ENCODE results near the gene INSC.

The INSC gene

GRCh38 chr11:15117751-15118150, 3.0 kb downstream of the INSC start:
- no peak for TF ChIP-seq EGR1 (IDR thresholded peaks at IDR 0.05)
- no peak for TF ChIP-seq TEAD4 (IDR thresholded peaks at IDR 0.05)
- no peak for TF ChIP-seq YY1 (IDR thresholded peaks at IDR 0.05; ENCODE audit: low read depth)
- no peak for TF ChIP-seq CREB1 (IDR thresholded peaks at IDR 0.05; ENCODE audit: low read depth)
- no peak for TF ChIP-seq ZBTB7A (IDR thresholded peaks at IDR 0.05; ENCODE audit: low read depth)
- TF ChIP-seq USF1 (IDR thresholded peaks at IDR 0.05), result no peak
- TF ChIP-seq MAX (IDR thresholded peaks at IDR 0.05), result no peak
- TF ChIP-seq FOXM1 (IDR thresholded peaks at IDR 0.05; ENCODE audit: borderline replicate concordance, low read depth), result no peak
- no peak for TF ChIP-seq CEBPB (IDR thresholded peaks at IDR 0.05)

- no peak for TF ChIP-seq TCF12 (IDR thresholded peaks at IDR 0.05; ENCODE audit: low read depth)
- TF ChIP-seq CEBPB (IDR thresholded peaks at IDR 0.05), result no peak
- TF ChIP-seq RAD21 (IDR thresholded peaks at IDR 0.05; ENCODE audit: low read depth), result no peak
- no peak for TF ChIP-seq EP300 (IDR thresholded peaks at IDR 0.05; ENCODE audit: borderline replicate concordance)
- TF ChIP-seq NFIC (IDR thresholded peaks at IDR 0.05), result no peak
- TF ChIP-seq, protein P1, sequence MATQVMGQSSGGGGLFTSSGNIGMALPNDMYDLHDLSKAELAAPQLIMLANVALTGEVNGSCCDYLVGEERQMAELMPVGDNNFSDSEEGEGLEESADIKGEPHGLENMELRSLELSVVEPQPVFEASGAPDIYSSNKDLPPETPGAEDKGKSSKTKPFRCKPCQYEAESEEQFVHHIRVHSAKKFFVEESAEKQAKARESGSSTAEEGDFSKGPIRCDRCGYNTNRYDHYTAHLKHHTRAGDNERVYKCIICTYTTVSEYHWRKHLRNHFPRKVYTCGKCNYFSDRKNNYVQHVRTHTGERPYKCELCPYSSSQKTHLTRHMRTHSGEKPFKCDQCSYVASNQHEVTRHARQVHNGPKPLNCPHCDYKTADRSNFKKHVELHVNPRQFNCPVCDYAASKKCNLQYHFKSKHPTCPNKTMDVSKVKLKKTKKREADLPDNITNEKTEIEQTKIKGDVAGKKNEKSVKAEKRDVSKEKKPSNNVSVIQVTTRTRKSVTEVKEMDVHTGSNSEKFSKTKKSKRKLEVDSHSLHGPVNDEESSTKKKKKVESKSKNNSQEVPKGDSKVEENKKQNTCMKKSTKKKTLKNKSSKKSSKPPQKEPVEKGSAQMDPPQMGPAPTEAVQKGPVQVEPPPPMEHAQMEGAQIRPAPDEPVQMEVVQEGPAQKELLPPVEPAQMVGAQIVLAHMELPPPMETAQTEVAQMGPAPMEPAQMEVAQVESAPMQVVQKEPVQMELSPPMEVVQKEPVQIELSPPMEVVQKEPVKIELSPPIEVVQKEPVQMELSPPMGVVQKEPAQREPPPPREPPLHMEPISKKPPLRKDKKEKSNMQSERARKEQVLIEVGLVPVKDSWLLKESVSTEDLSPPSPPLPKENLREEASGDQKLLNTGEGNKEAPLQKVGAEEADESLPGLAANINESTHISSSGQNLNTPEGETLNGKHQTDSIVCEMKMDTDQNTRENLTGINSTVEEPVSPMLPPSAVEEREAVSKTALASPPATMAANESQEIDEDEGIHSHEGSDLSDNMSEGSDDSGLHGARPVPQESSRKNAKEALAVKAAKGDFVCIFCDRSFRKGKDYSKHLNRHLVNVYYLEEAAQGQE (IDR thresholded peaks at IDR 0.05; ENCODE audit: low read depth), result no peak
- TF ChIP-seq TEAD4 (IDR thresholded peaks at IDR 0.05), result no peak
- TF ChIP-seq USF1 (IDR thresholded peaks at IDR 0.05), result no peak
- TF ChIP-seq CREB1 (IDR thresholded peaks at IDR 0.05; ENCODE audit: low read depth), result no peak
- TF ChIP-seq MAX (IDR thresholded peaks at IDR 0.05), result no peak
- no peak for TF ChIP-seq YY1 (IDR thresholded peaks at IDR 0.05; ENCODE audit: low read depth)
- TF ChIP-seq TAF1 (IDR thresholded peaks at IDR 0.05; ENCODE audit: low read depth), result no peak
- TF ChIP-seq FOXM1 (IDR thresholded peaks at IDR 0.05; ENCODE audit: borderline replicate concordance, low read depth), result no peak
- TF ChIP-seq ZBTB7A (IDR thresholded peaks at IDR 0.05; ENCODE audit: low read depth), result no peak
- TF ChIP-seq EGR1 (IDR thresholded peaks at IDR 0.05), result no peak
These were observed 3.7 kb downstream of the INSC start for GRCh38 chr11:15118431-15118830.

- TF ChIP-seq EP300 (IDR thresholded peaks at IDR 0.05; ENCODE audit: borderline replicate concordance) (no peak), TAF1 (IDR thresholded peaks at IDR 0.05; ENCODE audit: low read depth) (no peak), ZBTB7A (IDR thresholded peaks at IDR 0.05; ENCODE audit: low read depth) (no peak), TEAD4 (IDR thresholded peaks at IDR 0.05) (no peak), FOXM1 (IDR thresholded peaks at IDR 0.05; ENCODE audit: borderline replicate concordance, low read depth) (no peak), NFIC (IDR thresholded peaks at IDR 0.05) (no peak), YY1 (IDR thresholded peaks at IDR 0.05; ENCODE audit: low read depth) (no peak), CEBPB (IDR thresholded peaks at IDR 0.05) (no peak), RAD21 (IDR thresholded peaks at IDR 0.05; ENCODE audit: low read depth) (no peak), MAX (IDR thresholded peaks at IDR 0.05) (no peak), CREB1 (IDR thresholded peaks at IDR 0.05; ENCODE audit: low read depth) (no peak), TCF12 (IDR thresholded peaks at IDR 0.05; ENCODE audit: low read depth) (no peak), USF1 (IDR thresholded peaks at IDR 0.05) (no peak)
- TF ChIP-seq, protein P1 (IDR thresholded peaks at IDR 0.05; ENCODE audit: low read depth), result no peak
These were observed 4.6 kb downstream of the INSC start for GRCh38 chr11:15119352-15119751.

DNA sequence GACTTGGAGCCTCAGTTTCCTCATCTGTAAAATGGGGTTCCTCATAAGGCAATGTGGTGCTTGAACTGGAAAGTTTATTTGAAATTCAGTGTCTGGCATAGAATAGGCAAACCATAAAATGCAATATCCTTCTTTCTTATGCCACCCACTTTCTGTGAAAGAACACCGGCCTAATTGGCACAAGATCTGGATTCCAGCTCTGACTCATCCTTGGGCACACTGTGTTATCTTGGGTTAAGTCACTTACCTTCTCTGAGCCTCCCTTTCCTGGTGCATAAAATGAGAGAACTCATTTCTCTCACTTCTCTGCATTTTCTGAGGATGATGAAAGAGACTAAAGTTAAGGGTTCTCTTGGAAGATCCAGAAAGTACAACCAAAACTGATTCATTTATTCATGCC, 5.1 kb downstream of the INSC start:
- no peak for TF ChIP-seq NFIC (IDR thresholded peaks at IDR 0.05)
- TF ChIP-seq USF1 (IDR thresholded peaks at IDR 0.05), result no peak
- TF ChIP-seq, protein P1 (IDR thresholded peaks at IDR 0.05; ENCODE audit: low read depth), result no peak
- no peak for TF ChIP-seq TCF12 (IDR thresholded peaks at IDR 0.05; ENCODE audit: low read depth)
- TF ChIP-seq MAX (IDR thresholded peaks at IDR 0.05), result no peak
- no peak for TF ChIP-seq ZBTB7A (IDR thresholded peaks at IDR 0.05; ENCODE audit: low read depth)
- TF ChIP-seq CREB1 (IDR thresholded peaks at IDR 0.05; ENCODE audit: low read depth), result no peak
- no peak for TF ChIP-seq YY1 (IDR thresholded peaks at IDR 0.05; ENCODE audit: low read depth)
- no peak for TF ChIP-seq CEBPB (IDR thresholded peaks at IDR 0.05)
- no peak for TF ChIP-seq EGR1 (IDR thresholded peaks at IDR 0.05)
- no peak for TF ChIP-seq TAF1 (IDR thresholded peaks at IDR 0.05; ENCODE audit: low read depth)
- TF ChIP-seq FOXM1 (IDR thresholded peaks at IDR 0.05; ENCODE audit: borderline replicate concordance, low read depth), result no peak
- TF ChIP-seq RAD21 (IDR thresholded peaks at IDR 0.05; ENCODE audit: low read depth), result no peak
- TF ChIP-seq TEAD4 (IDR thresholded peaks at IDR 0.05), result no peak
- TF ChIP-seq EP300 (IDR thresholded peaks at IDR 0.05; ENCODE audit: borderline replicate concordance), result no peak
